ENCODE data around the gene DENND1A.

DNA sequence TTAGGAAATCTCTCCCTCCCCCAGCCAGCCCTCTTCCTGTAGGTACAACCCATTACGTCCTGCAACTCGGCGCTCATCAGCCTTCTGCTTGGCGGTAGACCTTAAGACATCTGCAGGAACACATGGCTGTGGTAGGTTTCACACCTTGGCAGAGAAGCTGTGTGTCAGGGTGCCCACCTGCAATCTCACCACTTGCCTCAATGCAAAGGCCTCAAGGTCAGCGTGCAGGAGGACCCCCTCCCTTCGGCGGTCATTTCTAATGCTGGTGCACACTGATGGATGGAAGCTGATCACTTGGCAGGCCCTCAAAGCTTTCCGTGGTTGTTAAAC, 506.6 kb downstream of the DENND1A start:
- TF ChIP-seq TAF1 (IDR thresholded peaks at IDR 0.05; ENCODE audit: borderline replicate concordance, insufficient read depth, low read length) (no peak), POLR2AphosphoS5 (IDR thresholded peaks at IDR 0.05; ENCODE audit: low read depth, low read length) (no peak), SIN3A (IDR thresholded peaks at IDR 0.05; ENCODE audit: borderline replicate concordance, insufficient read depth, low read length) (no peak), FOXP2 (optimal IDR thresholded peaks at IDR 0.05; ENCODE audit: borderline replicate concordance, extremely low read depth, extremely low read length, insufficient read depth) (no peak)
- TF ChIP-seq, protein P1, sequence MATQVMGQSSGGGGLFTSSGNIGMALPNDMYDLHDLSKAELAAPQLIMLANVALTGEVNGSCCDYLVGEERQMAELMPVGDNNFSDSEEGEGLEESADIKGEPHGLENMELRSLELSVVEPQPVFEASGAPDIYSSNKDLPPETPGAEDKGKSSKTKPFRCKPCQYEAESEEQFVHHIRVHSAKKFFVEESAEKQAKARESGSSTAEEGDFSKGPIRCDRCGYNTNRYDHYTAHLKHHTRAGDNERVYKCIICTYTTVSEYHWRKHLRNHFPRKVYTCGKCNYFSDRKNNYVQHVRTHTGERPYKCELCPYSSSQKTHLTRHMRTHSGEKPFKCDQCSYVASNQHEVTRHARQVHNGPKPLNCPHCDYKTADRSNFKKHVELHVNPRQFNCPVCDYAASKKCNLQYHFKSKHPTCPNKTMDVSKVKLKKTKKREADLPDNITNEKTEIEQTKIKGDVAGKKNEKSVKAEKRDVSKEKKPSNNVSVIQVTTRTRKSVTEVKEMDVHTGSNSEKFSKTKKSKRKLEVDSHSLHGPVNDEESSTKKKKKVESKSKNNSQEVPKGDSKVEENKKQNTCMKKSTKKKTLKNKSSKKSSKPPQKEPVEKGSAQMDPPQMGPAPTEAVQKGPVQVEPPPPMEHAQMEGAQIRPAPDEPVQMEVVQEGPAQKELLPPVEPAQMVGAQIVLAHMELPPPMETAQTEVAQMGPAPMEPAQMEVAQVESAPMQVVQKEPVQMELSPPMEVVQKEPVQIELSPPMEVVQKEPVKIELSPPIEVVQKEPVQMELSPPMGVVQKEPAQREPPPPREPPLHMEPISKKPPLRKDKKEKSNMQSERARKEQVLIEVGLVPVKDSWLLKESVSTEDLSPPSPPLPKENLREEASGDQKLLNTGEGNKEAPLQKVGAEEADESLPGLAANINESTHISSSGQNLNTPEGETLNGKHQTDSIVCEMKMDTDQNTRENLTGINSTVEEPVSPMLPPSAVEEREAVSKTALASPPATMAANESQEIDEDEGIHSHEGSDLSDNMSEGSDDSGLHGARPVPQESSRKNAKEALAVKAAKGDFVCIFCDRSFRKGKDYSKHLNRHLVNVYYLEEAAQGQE (IDR thresholded peaks at IDR 0.05; ENCODE audit: insufficient read depth in 1 of 2, low read depth in 2 of 2, low read length in 2 of 2), result no peak

Data from PFSK-1 (cell line).